Measurements from ENCODE around the gene SPIN2B. TPM values are rescaled to one million over a fixed set of nuclear protein-coding genes. Genes with fewer than 3 reads are reported as not detected.
"Not testable (repeated sequence)": the region's sequence is repeated elsewhere in the genome, so short reads cannot be mapped to it uniquely, and the experiment has no call there.

The SPIN2B gene
- total and polyA plus RNA-seq, 9 of the 15 experiments (the other 6 are each of a cell fraction or from before 2014, with no cell fraction given): 6.2 to 23.7 (median 15.2) TPM

DNA sequence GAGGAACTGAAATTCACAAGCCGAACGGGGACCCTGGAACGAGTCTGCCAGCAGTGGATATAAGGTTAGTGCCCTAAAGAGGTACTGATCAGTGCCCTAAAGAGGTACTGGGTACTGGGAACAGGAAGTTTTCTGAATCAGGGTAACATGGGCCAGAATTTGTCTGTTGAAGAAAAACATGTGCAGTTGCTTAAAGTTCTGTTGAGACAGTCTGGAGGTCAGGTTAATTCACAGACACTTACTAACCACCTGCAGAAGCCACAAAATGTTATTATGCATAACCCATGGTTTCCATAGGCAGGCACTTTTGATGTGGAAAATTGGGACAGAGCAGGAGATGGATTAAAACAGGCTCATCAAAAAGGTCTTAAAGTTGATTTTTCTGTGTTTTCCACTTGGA, 17.9 kb downstream of the SPIN2B start:
- intact Hi-C loops (cut with micrococcal nuclease): loop anchor here (5.0 kb wide), 1 partner anchor 349 kb away; no protein-coding TSS in a partner anchor
- FAIRE-seq (no peak), ATAC-seq (no peak), DNase-seq (ENCODE audit: extremely low read depth in 1 of 4, low spot score in 3 of 4) (no peak)
- Histone ChIP-seq H4K20me1 (replicated peaks; ENCODE audit: control insufficient read depth, insufficient read depth, low read length) (no peaks in the 10 kb centered on the region), H3K79me2 (ENCODE audit: control insufficient read depth, insufficient read depth, low read length) (no peaks in the 10 kb centered on the region), H3K27ac (ENCODE audit: extremely low read depth, low read depth, low read length) (no peak overlapping the region), H3K9me1 (ENCODE audit: control insufficient read depth, insufficient read depth, low read length) (no peaks in the 10 kb centered on the region), H3K4me3 (no peak overlapping the region), H3K4me2 (ENCODE audit: insufficient read depth, low read length) (no peak overlapping the region), H3K9me3 (replicated peaks; ENCODE audit: control insufficient read depth, insufficient read depth, low read depth, low read length) (no peaks in the 10 kb centered on the region), H3K36me3 (ENCODE audit: control insufficient read depth, insufficient read depth, low read length) (no peaks in the 10 kb centered on the region), H3K4me1 (replicated peaks in 1 of 2; ENCODE audit: control insufficient read depth in 2 of 2, insufficient read depth in 2 of 2, low read length in 2 of 2) (no peaks in the 10 kb centered on the region), H3K9ac (ENCODE audit: insufficient read depth in 1 of 2, low read depth in 2 of 2, low read length in 2 of 2) (no peak overlapping the region), H2AFZ (ENCODE audit: low read depth, low read length) (no peak overlapping the region), H3K27me3 (ENCODE audit: control insufficient read depth in 2 of 2, insufficient read depth in 2 of 2, low read length in 2 of 2) (no peaks in the 10 kb centered on the region)
- in situ Hi-C loops (cut with MboI): no loop called here
- WGBS (ENCODE audit: insufficient coverage, low coverage, missing lambda C conversion rate): 30% methylated on average over 2 of the region's 3 CpGs
- BruUV-seq (replicated peaks): no TSS peak
- ChIA-PET POLR2A (no interaction called here), CTCF (ENCODE audit: low intra/inter-chr PET ratio) (interaction anchor here (0.7 kb wide), 1 partner anchor 66 kb away, joined by 3 read pairs; no protein-coding TSS in a partner anchor)
- TF ChIP-seq ZNF766 (CRISPR knock-in tag; conservative IDR thresholded peaks at IDR 0.05): no peak
- no peak for TF ChIP-seq BRF1 (IDR thresholded peaks at IDR 0.05; ENCODE audit: borderline replicate concordance, extremely low read depth, insufficient read length)
- TF ChIP-seq MEIS2 (IDR thresholded peaks at IDR 0.05; ENCODE audit: partially characterized antibody): no peak
- no peak for TF ChIP-seq PHB (CRISPR knock-in tag; IDR thresholded peaks at IDR 0.05)
- no peak for TF ChIP-seq CSDE1 (IDR thresholded peaks at IDR 0.05)
- no peak for TF ChIP-seq DACH1 (IDR thresholded peaks at IDR 0.05; ENCODE audit: partially characterized antibody)
- no peak for TF ChIP-seq SP2 (IDR thresholded peaks at IDR 0.05; ENCODE audit: extremely low read depth, low read depth, low read length, poor library complexity, severe bottlenecking)
- TF ChIP-seq FUS (optimal IDR thresholded peaks at IDR 0.05; ENCODE audit: low read depth, low read length): no peak
- TF ChIP-seq CCNT2 (IDR thresholded peaks at IDR 0.05; ENCODE audit: borderline replicate concordance, extremely low read depth, insufficient read length, low read depth, low read length): no peak
- no peak for TF ChIP-seq RFX5 (IDR thresholded peaks at IDR 0.05; ENCODE audit: low read depth, low read length)
- no peak for TF ChIP-seq KLF16 (IDR thresholded peaks at IDR 0.05)
- TF ChIP-seq, protein P1, sequence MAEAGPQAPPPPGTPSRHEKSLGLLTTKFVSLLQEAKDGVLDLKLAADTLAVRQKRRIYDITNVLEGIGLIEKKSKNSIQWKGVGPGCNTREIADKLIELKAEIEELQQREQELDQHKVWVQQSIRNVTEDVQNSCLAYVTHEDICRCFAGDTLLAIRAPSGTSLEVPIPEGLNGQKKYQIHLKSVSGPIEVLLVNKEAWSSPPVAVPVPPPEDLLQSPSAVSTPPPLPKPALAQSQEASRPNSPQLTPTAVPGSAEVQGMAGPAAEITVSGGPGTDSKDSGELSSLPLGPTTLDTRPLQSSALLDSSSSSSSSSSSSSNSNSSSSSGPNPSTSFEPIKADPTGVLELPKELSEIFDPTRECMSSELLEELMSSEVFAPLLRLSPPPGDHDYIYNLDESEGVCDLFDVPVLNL (CRISPR knock-in tag; IDR thresholded peaks at IDR 0.05; ENCODE audit: low read depth): no peak
- no peak for TF ChIP-seq NR1H2 (CRISPR knock-in tag; IDR thresholded peaks at IDR 0.05)
- TF ChIP-seq POLR3G (IDR thresholded peaks at IDR 0.05; ENCODE audit: extremely low read depth, insufficient read length, insufficient replicate concordance): no peak
- no peak for TF ChIP-seq BACH1 (tag; IDR thresholded peaks at IDR 0.05)
- TF ChIP-seq STAG1 (CRISPR knock-in tag; IDR thresholded peaks at IDR 0.05; ENCODE audit: borderline replicate concordance): no peak
- TF ChIP-seq HDAC2 (IDR thresholded peaks at IDR 0.05): no peak

GRCh38 chrX:57102918-57103317, 18.4 kb downstream of the SPIN2B start:
- POLR2A ChIA-PET; H3K9me1 ChIP-seq (ENCODE audit: control insufficient read depth, insufficient read depth, low read length); BruUV-seq (replicated peaks); H3K4me3 ChIP-seq; CTCF ChIA-PET (ENCODE audit: low intra/inter-chr PET ratio); in situ Hi-C loops (cut with MboI); H3K9me3 ChIP-seq (replicated peaks; ENCODE audit: control insufficient read depth, insufficient read depth, low read depth, low read length); H3K79me2 ChIP-seq (ENCODE audit: control insufficient read depth, insufficient read depth, low read length); H3K27me3 ChIP-seq (ENCODE audit: control insufficient read depth in 2 of 2, insufficient read depth in 2 of 2, low read length in 2 of 2); DNase-seq (ENCODE audit: extremely low read depth in 1 of 4, low spot score in 3 of 4); H3K4me1 ChIP-seq (replicated peaks in 1 of 2; ENCODE audit: control insufficient read depth in 2 of 2, insufficient read depth in 2 of 2, low read length in 2 of 2); H3K36me3 ChIP-seq (ENCODE audit: control insufficient read depth, insufficient read depth, low read length); H3K27ac ChIP-seq (ENCODE audit: extremely low read depth, low read depth, low read length); ATAC-seq; H3K4me2 ChIP-seq (ENCODE audit: insufficient read depth, low read length); H4K20me1 ChIP-seq (replicated peaks; ENCODE audit: control insufficient read depth, insufficient read depth, low read length); FAIRE-seq; H2AFZ ChIP-seq (ENCODE audit: low read depth, low read length); H3K9ac ChIP-seq (ENCODE audit: insufficient read depth in 1 of 2, low read depth in 2 of 2, low read length in 2 of 2): not testable (repeated sequence)
- intact Hi-C loops (cut with micrococcal nuclease): loop anchor here (5.0 kb wide), 1 partner anchor 349 kb away; no protein-coding TSS in a partner anchor
- 18% methylated on average over 6 of the region's 6 CpGs for WGBS (ENCODE audit: insufficient coverage, low coverage, missing lambda C conversion rate)

Data from K562 (cell line).